Panc1 (cell line): Measurements from ENCODE around the gene IFIH1.

Experiments
- CTCF ChIP-seq: fragments of 450-650 bp; IDR thresholded peaks from 2 replicates; pipeline ENCODE4 v1.5.1; 2017; ENCODE audit warnings: mild to moderate bottlenecking
- POLR2AphosphoS5 ChIP-seq: IDR thresholded peaks from 2 replicates; pipeline ENCODE4 v1.6.1; 2012; ENCODE audit warnings: mild to moderate bottlenecking, low read depth, low read length, moderate library complexity
- REST ChIP-seq, 2 experiments: IDR thresholded peaks; 2 replicates each; pipeline ENCODE4 v1.6.1; 2011 to 2012; ENCODE audit warnings: low read depth in 2 of 2, control low read depth in 1 of 2, low read length in 1 of 2, mild to moderate bottlenecking in 1 of 2, moderate library complexity in 1 of 2; ENCODE audit not compliant: insufficient read depth in 1 of 2
- SIN3A ChIP-seq: IDR thresholded peaks from 2 replicates; pipeline ENCODE4 v1.6.1; 2012; ENCODE audit warnings: low read depth, mild to moderate bottlenecking, low read length, moderate library complexity, borderline replicate concordance; ENCODE audit not compliant: insufficient read depth
- TCF7L2 ChIP-seq: IDR thresholded peaks from 2 replicates; pipeline ENCODE4 v1.6.1; 2011; ENCODE audit warnings: mild to moderate bottlenecking, low read depth, low read length, inconsistent platforms

- TF ChIP-seq POLR2AphosphoS5 (no peak), CTCF (no peak), TCF7L2 (no peak), REST (IDR thresholded peaks at IDR 0.05; ENCODE audit: insufficient read depth in 1 of 2, low read depth in 2 of 2, low read length in 1 of 2) (no peak), SIN3A (no peak)
Observed at GRCh38 chr2:162234620-162235462, 83.6 kb downstream of the IFIH1 start.
